Measurements from ENCODE around the gene MYO9B.

The MYO9B gene

DNA sequence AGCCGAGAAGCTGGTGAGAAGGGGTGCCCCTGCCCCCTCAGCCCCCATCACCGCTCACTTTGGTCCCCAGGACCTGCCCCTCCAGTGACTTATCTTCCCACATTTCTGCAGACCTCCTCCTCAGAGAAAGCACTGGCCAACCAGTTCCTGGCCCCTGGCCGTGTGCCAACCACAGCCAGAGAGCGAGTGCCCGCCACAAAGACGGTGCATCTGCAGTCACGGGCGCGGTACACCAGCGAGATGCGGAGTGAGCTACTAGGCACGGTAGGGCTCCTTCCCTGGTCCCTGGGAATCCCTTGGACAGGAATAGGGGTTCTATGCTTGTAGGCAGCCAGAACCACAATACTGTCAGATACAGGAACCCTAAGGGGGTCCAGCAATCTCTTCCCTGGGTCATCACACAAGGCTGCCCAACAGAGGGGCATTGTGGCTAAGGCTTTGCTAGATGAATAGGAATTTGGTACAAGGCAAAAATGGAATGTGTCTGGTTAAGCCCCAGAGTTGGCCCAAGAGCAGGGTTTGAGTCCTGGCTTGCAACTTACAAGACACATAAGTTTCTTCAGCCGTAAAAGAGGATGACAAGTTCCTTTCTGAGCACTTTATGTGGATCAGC is 140.6 kb downstream of the MYO9B start:
- in situ Hi-C loops (cut with HindIII; ENCODE audit: low pct_ligation_motif_present, low sequenced_read_pairs): no loop called here
- peaks cover 38% of the 10 kb centered on the region for H3K36me3 ChIP-seq (replicated peaks)
- no peak for DNase-seq
- H3K27me3 ChIP-seq (replicated peaks): no peaks in the 10 kb centered on the region
- H3K27ac ChIP-seq: no peak overlapping the region
- TF ChIP-seq, protein P1, sequence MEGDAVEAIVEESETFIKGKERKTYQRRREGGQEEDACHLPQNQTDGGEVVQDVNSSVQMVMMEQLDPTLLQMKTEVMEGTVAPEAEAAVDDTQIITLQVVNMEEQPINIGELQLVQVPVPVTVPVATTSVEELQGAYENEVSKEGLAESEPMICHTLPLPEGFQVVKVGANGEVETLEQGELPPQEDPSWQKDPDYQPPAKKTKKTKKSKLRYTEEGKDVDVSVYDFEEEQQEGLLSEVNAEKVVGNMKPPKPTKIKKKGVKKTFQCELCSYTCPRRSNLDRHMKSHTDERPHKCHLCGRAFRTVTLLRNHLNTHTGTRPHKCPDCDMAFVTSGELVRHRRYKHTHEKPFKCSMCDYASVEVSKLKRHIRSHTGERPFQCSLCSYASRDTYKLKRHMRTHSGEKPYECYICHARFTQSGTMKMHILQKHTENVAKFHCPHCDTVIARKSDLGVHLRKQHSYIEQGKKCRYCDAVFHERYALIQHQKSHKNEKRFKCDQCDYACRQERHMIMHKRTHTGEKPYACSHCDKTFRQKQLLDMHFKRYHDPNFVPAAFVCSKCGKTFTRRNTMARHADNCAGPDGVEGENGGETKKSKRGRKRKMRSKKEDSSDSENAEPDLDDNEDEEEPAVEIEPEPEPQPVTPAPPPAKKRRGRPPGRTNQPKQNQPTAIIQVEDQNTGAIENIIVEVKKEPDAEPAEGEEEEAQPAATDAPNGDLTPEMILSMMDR (IDR thresholded peaks at IDR 0.05; ENCODE audit: low read depth, low read length, missing control alignments): no peak
- peak overlapping the region; percentile 75 for H3K4me3 ChIP-seq (ENCODE audit: low read depth, low read length)

GRCh38 chr19:17219286-17219685 is 143.7 kb downstream of the MYO9B start:
- no peak for DNase-seq
- TF ChIP-seq, protein P1 (IDR thresholded peaks at IDR 0.05; ENCODE audit: low read depth, low read length, missing control alignments): no peak
- Histone ChIP-seq H3K4me3 (ENCODE audit: low read depth, low read length) (no peak overlapping the region), H3K27ac (no peak overlapping the region), H3K36me3 (replicated peaks) (peaks cover 16% of the 10 kb centered on the region), H3K27me3 (replicated peaks) (no peaks in the 10 kb centered on the region)
- in situ Hi-C loops (cut with HindIII; ENCODE audit: low pct_ligation_motif_present, low sequenced_read_pairs): no loop called here

- TF ChIP-seq, protein P1 (IDR thresholded peaks at IDR 0.05; ENCODE audit: low read depth, low read length, missing control alignments): no peak
- peak; percentile 71 for DNase-seq
- in situ Hi-C loops (cut with HindIII; ENCODE audit: low pct_ligation_motif_present, low sequenced_read_pairs): no loop called here
- no peaks in the 10 kb centered on the region for H3K27me3 ChIP-seq (replicated peaks)
- no peak overlapping the region for H3K4me3 ChIP-seq (ENCODE audit: low read depth, low read length)
- peaks cover 16% of the 10 kb centered on the region for H3K36me3 ChIP-seq (replicated peaks)
- H3K27ac ChIP-seq: no peak overlapping the region
Observed at GRCh38 chr19:17220207-17220758, 144.7 kb downstream of the MYO9B start.

- TF ChIP-seq, protein P1 (IDR thresholded peaks at IDR 0.05; ENCODE audit: low read depth, low read length, missing control alignments): no peak
- in situ Hi-C loops (cut with HindIII; ENCODE audit: low pct_ligation_motif_present, low sequenced_read_pairs): no loop called here
- Histone ChIP-seq H3K27me3 (replicated peaks) (no peaks in the 10 kb centered on the region), H3K27ac (no peak overlapping the region), H3K36me3 (replicated peaks) (peaks cover 3% of the 10 kb centered on the region), H3K4me3 (ENCODE audit: low read depth, low read length) (no peak overlapping the region)
- no peak for DNase-seq
Observed at GRCh38 chr19:17225053-17225452, 149.5 kb downstream of the MYO9B start.

DNA sequence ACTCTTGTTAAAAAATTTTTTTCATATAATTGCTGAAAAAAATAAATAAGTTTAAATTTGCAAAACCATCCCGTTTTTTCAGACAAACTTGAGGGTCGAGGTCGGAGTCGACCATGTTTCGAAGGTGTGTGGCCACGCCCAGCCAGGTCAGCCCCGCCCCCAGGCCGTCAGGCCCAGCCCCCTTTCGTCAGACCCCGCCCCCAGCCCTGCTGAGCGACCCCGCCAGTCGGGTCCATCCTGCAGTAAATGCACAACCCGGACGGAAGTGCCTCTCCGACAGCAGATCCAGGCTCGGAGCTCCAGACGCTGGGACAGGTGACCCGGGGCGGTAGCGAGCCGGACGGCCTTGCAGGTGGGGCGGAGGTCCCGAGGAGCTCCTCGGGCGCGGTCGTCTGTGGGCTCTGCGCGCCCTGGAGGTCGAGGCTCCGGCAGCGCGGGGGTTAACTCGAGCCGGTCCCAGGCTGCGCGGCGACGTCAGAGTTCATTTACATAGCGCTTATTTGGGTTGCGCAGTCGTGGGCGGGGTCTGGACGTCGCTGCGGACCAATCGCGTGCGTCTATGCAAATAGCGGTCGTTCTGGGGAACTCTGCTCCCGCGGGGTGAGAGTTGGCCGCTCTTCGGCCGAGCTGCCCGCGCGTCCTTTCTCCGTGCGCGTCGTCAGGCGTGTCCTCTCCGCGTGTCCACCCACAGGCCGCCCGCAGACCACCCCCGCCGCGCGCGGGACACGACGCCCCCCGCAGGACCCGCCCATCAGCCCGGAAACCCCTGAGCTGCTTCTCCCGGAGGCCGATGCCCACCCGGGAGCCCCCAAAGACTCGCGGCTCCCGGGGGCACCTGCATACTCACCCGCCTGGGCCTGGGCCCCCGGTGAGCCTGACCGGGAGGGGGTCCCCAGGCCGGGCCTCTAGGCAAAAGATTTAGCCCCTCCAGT is 150.7 kb downstream of the MYO9B start, which contains the start of gene OCEL1:
Gene OCEL1 (plus strand): TSS at position 225 of the 932 bp plus-strand sequence. CDS start 22 bp downstream, at position 247.
- DNase-seq: peak; percentile 98
- Histone ChIP-seq H3K36me3 (replicated peaks) (peaks cover 10% of the 10 kb centered on the region), H3K4me3 (ENCODE audit: low read depth, low read length) (peak within 1 kb of the TSS; percentile 72), H3K27me3 (replicated peaks) (no peaks in the 10 kb centered on the region), H3K27ac (peak within 1 kb of the TSS; percentile 81)
- in situ Hi-C loops (cut with HindIII; ENCODE audit: low pct_ligation_motif_present, low sequenced_read_pairs): no loop called here
- TF ChIP-seq, protein P1 (IDR thresholded peaks at IDR 0.05; ENCODE audit: low read depth, low read length, missing control alignments): no peak

Measured in brain microvascular endothelial cell (primary cell).